ENCODE measurements around the gene RGSL1. TPM values are rescaled to one million over a fixed set of nuclear protein-coding genes. Genes with fewer than 3 reads are reported as not detected.
"Not testable (repeated sequence)": the region's sequence is repeated elsewhere in the genome, so short reads cannot be mapped to it uniquely, and the experiment has no call there.

RGSL1 gene
- total and polyA plus RNA-seq, 7 donors = not detected

GRCh38 chr1:182441719-182442118 lies 8.2 kb upstream of the RGSL1 start:
- TF ChIP-seq CTCF (IDR thresholded peaks at IDR 0.05) = no peak
- Histone ChIP-seq H3K9me3 (no peaks in the 10 kb centered on the region), H3K36me3 (ENCODE audit: insufficient read depth in 1 of 2, low read depth in 1 of 2) (no peaks in the 10 kb centered on the region), H3K27ac (no peak overlapping the region), H3K4me3 (no peak overlapping the region), H3K27me3 (ENCODE audit: insufficient read depth in 3 of 3, low read length in 2 of 3) (peaks cover 0 to 2% (median 0%) of the 10 kb centered on the region in 3 donors), H3K4me1 (no peaks in the 10 kb centered on the region)
- DNase-seq (no peak), ATAC-seq (no peak)
- WGBS, 3 donors = 91 to 96% (median 95%) methylated on average over 3 of the region's 3 CpGs
- intact Hi-C loops (cut with DNase I) = loop anchor here (5.0 to 10.0 kb wide), 2 partner anchors 161 to 343 kb away; partner anchors contain the start of genes NPL (in 1 of the 2) and RGS16 (in 1 of the 2)

- H3K9me3 ChIP-seq = no peaks in the 10 kb centered on the region
- intact Hi-C loops (cut with DNase I) = loop anchor here (5.0 to 10.0 kb wide), 2 partner anchors 160 to 342 kb away; partner anchors contain the start of genes NPL (in 1 of the 2) and RGS16 (in 1 of the 2)
- no peak for TF ChIP-seq CTCF (IDR thresholded peaks at IDR 0.05)
- WGBS, 3 donors = 87 to 89% (median 88%) methylated on average over 1 of the region's 1 CpG
- no peaks in the 10 kb centered on the region for H3K4me1 ChIP-seq
- peaks cover 0 to 2% (median 0%) of the 10 kb centered on the region in 3 donors for H3K27me3 ChIP-seq (ENCODE audit: insufficient read depth in 3 of 3, low read length in 2 of 3)
- ATAC-seq (no peak), DNase-seq (no peak)
- H3K36me3 ChIP-seq (ENCODE audit: insufficient read depth in 1 of 2, low read depth in 1 of 2) = no peaks in the 10 kb centered on the region
- H3K4me3 ChIP-seq = no peak overlapping the region
- H3K27ac ChIP-seq = no peak overlapping the region
These were observed 7.6 kb upstream of the RGSL1 start for GRCh38 chr1:182442333-182442732.

- DNase-seq (no peak), ATAC-seq (no peak)
- intact Hi-C loops (cut with DNase I) = loop anchor here (5.0 to 10.0 kb wide), 2 partner anchors 158 to 340 kb away; partner anchors contain the start of genes NPL (in 1 of the 2) and RGS16 (in 1 of the 2)
- H3K4me3 ChIP-seq = no peak overlapping the region
- no peak for TF ChIP-seq CTCF (IDR thresholded peaks at IDR 0.05)
- H3K27me3 ChIP-seq (ENCODE audit: insufficient read depth in 3 of 3, low read length in 2 of 3) = no peaks in the 10 kb centered on the region
- no peaks in the 10 kb centered on the region for H3K36me3 ChIP-seq (ENCODE audit: insufficient read depth in 1 of 2, low read depth in 1 of 2)
- 36 to 48% (median 42%) methylated on average over 4 of the region's 4 CpGs for WGBS, 3 donors
- no peak overlapping the region for H3K27ac ChIP-seq
- no peaks in the 10 kb centered on the region for H3K9me3 ChIP-seq
- H3K4me1 ChIP-seq = no peaks in the 10 kb centered on the region
These were observed 5.4 kb upstream of the RGSL1 start for GRCh38 chr1:182444497-182444896.

GRCh38 chr1:182446033-182446669 lies 3.8 kb upstream of the RGSL1 start:
- no peak for DNase-seq
- Histone ChIP-seq H3K36me3 (ENCODE audit: insufficient read depth in 1 of 2, low read depth in 1 of 2) (no peaks in the 10 kb centered on the region), H3K9me3 (no peaks in the 10 kb centered on the region), H3K4me1 (no peaks in the 10 kb centered on the region), H3K27me3 (ENCODE audit: insufficient read depth in 3 of 3, low read length in 2 of 3) (no peaks in the 10 kb centered on the region), H3K27ac (no peak overlapping the region), H3K4me3 (no peak overlapping the region)
- peak in 3 of 4 donors; percentile 62 to 86 (median 82) for ATAC-seq
- peak; percentile 66 for TF ChIP-seq CTCF (IDR thresholded peaks at IDR 0.05)
- intact Hi-C loops (cut with DNase I) = loop anchor here (5.0 to 10.0 kb wide), 2 partner anchors 339 to 341 kb away; partner anchors contain the start of gene NPL (in 2 of the 2)
- 4 to 6% (median 5%) methylated on average over 3 of the region's 3 CpGs for WGBS, 3 donors

- H3K4me3 ChIP-seq; H3K4me1 ChIP-seq; DNase-seq; H3K36me3 ChIP-seq (ENCODE audit: insufficient read depth in 1 of 2, low read depth in 1 of 2); ATAC-seq; H3K27me3 ChIP-seq (ENCODE audit: insufficient read depth in 3 of 3, low read length in 2 of 3); H3K9me3 ChIP-seq; H3K27ac ChIP-seq: not testable (repeated sequence)
- intact Hi-C loops (cut with DNase I) = loop anchor here (5.0 to 10.0 kb wide), 2 partner anchors 338 to 340 kb away; partner anchors contain the start of gene NPL (in 2 of the 2)
- 97 to 99% (median 98%) methylated on average over 2 of the region's 2 CpGs for WGBS, 3 donors
These were observed 2.8 kb upstream of the RGSL1 start for GRCh38 chr1:182447124-182447523.
